Right renal pelvis (tissue), 4 donors: ENCODE results near the gene PRKN. TPM values are rescaled to one million over a fixed set of nuclear protein-coding genes. Genes with fewer than 3 reads are reported as not detected.
A peak's percentile ranks its signal among the peaks of the same experiment; 100 is the strongest.

ENCODE experiments used
- DNase-seq, 4 donors: peaks; one replicate each; pipeline ENCODE4 v3.0.0-alpha.2; 2013; ENCODE audit warnings: low read depth in 4 of 4, low spot score in 3 of 4, missing footprints in 1 of 4
- polyA plus RNA-seq, 4 donors: library from polyadenylated mRNA; unstranded; fragments of 120-200 nt; gene quantifications; one replicate each; pipeline ENCODE4 v1.2.1, GENCODE V29; 2013; ENCODE audit not compliant: insufficient read length in 4 of 4

The PRKN gene
- polyA plus RNA-seq, 4 donors: 8.7 to 12.4 (median 10.8) TPM

- DNase-seq: no peak
Measured at GRCh38 chr6:162217058-162217457, 510.5 kb downstream of the PRKN start.

DNA sequence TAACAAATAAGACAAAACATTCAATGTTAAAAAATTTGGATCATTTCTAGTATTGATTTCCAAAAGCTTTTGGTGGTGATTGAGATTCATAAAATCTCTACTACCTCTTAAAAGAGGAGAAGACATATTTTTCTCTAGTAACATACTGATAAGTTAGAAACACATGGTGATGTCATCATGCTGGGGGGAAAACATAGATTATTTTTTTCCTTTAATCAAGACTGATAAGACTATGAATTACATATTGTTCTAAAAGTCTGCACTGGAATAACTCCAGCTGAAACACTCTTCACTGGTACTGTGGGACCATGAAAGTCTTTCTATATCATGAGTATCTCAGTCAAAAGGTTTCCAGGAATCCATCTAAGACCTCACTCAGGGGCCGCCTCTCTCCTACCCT, 515.8 kb downstream of the PRKN start:
- no peak for DNase-seq

- DNase-seq: no peak
Measured at GRCh38 chr6:162211022-162211421, 516.5 kb downstream of the PRKN start.

DNA sequence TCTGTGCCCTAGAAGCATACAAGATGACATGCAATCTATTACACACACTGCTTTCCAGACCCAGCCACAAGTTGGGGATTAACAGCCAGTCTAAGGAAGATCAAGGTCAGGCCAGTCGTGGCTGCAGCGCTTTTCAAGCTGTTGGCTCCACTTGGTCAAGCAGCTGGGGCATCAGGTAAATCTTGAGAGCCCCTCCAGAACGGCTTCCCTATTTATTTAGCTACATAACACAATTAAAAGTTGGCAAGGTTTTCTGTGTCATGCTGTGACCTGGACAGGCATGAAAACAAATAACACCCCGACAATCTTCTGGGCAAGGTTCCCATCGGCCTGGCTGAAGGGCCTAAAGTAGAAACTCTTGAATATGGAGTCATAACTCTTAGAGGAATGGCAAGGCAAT, 524.3 kb downstream of the PRKN start:
- no peak for DNase-seq

- DNase-seq: no peak
Measured at GRCh38 chr6:162200945-162201690, 526.4 kb downstream of the PRKN start.

GRCh38 chr6:162200041-162200440, 527.5 kb downstream of the PRKN start:
- DNase-seq: no peak

- no peak for DNase-seq
Measured at GRCh38 chr6:162198925-162199324, 528.6 kb downstream of the PRKN start.

DNA sequence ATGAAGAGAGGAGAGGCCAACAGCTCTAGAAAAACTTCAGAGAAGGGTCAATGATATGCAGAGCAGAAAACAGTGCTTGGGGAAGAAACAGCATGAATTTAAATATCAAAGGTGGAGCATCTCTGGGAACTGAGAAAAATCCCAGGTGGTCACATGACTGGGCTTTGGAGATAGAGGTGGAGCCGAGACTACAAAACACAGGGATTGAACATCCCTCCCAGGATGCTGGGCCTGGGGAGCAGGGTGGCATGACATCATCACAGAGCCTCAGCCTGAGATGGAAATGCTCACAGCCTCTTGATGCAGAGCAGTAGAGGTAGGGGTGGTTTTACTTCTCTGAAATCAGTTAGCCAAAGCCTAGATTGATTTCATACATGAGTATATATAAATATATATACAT, 529.5 kb downstream of the PRKN start:
- no peak for DNase-seq

DNA sequence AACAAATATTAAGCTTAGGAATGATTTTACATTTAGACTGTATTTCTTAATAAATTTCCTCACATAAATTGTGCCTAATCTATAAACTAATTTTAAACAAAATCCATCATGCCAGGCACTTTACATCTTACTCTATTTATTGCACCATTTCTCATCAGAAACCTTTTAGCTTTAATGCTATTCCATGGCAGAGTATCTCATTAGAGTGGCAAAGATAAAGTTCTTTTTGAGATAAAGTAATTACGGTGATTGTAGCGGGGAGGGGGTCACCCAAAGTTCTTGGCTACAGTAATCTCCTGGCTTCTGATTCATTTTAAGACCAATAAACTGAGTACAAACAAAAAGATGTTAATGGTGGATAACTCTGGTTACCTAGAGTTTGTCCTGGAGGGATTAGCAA, 532.1 kb downstream of the PRKN start:
- DNase-seq: no peak

DNA sequence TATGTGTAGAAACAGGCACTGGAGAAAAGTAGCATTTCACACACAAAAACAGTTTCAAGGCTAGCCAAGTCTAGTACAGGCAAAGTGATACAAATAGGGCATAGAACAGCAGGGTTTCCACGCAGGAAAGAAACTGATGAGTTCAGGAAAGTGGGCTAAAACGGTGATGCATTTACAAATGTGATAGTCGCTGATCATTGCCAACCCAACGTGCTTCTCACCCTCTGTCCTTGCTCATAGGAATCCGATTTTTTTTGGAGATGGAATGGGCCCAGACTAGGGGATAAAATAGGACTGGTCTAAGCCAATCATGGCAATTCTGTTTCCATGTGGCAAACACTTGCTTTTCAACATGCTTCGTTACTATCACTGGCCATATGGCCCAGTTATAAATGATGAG, 536.6 kb downstream of the PRKN start:
- DNase-seq: no peak

- DNase-seq: no peak
Measured at GRCh38 chr6:162187168-162187935, 540.2 kb downstream of the PRKN start.

DNA sequence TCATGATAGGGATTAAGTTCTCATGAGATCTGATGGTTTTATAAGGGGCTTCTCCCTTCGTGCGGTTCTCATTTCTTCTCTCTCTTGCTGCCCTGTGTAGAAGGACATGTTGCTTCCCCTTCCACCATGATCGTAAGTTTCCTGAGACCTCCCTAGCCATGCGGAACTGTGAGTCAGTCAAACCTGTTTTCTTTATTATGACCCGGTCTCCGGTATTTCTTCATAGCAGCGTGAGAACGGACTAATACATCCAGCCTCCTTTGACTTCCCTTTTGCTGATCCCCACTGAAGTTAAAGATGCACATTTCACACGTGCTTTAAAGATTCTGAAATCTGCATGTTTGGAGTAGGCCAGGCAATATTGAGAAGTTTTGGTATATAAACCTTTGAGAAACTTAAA, 543.1 kb downstream of the PRKN start:
- DNase-seq: peak in 1 of 4 donors; percentile 15

GRCh38 chr6:162181741-162182401, 545.7 kb downstream of the PRKN start:
- no peak for DNase-seq

GRCh38 chr6:162181111-162181510, 546.5 kb downstream of the PRKN start:
- DNase-seq: no peak

GRCh38 chr6:162179196-162179951, 548.2 kb downstream of the PRKN start:
- DNase-seq: no peak

DNA sequence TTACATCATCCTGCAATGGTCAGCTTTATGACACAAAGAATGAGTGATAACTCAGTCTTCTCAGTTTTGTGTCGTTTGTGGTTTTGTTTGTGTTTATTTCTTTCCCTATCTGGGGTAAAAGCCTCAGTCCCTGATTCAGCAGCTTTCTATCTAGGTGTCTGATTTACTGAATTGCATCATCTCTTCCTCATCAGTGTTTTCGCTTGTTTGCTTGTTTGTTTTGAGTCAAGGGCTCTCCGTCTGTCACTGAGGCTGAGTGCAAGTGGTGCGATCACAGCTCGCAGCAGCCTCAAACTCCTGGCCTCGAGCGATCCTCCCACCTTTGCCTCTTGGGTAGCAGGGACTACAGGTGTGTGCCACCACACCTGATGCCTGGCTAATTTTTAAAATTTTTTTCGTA, 548.9 kb downstream of the PRKN start:
- DNase-seq: no peak

GRCh38 chr6:162178266-162178665, 549.3 kb downstream of the PRKN start:
- no peak for DNase-seq

DNA sequence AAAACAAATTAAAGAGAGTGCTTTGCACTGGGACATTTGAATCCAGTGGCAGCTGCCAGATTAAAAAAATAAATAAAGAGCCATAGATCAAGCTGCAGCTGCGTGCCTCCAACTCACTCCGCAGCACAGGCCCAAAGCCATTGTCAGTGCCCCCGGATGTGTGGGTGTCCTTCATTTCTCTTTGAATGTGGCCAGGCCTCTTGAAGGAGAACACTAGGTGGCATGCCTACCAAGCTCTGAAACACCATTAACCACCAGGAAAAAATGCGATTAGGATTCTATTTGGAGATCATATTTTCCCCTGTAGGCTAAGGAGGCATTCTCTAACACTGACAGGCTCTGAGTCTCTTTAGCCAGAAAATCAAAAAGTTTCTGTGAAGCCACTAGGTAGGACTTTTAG, 549.8 kb downstream of the PRKN start:
- DNase-seq: peak in 3 of 4 donors; percentile 11 to 33 (median 15)

DNA sequence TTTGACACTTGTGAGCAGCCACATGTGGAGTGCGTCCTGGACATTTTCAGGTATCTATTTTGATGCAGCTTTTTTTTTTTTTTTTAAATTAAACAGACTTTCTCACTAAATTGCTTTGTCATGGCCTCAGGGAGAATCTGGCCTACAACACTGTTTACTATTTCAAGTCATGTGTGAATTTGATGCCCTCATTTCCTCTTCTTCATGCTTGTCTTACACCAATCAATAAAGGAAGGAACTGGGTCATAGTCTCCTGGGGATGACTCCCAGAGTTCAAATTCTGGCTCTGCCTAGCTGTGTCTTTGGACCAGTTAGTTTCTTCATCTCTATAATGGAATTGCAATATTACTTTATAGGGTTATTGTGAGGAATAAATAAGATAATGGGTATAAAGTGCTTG, 554.1 kb downstream of the PRKN start:
- DNase-seq: no peak

DNA sequence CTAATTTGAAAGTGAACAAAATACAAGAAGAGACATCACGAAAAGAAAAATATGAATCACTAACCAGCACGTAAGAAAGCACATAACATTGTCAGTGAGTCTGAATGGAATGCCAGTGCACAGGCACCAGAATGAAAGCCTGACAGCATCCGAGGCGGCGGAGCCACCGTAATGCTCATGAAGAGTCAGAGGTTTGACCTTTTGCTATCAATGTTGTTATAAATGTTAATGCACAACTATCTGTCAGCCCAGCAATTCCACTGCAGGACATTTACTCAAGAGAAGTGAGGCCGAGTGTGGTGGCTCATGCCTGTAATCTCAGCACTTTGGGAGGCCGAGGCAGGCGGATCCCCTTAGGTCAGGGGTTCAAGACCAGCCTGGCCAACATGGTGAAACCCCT, 562.1 kb downstream of the PRKN start:
- DNase-seq: no peak
